SIG-M5 (cell line): ENCODE results near the gene AGAP1.
"Not testable (repeated sequence)": the region's sequence is repeated elsewhere in the genome, so short reads cannot be mapped to it uniquely, and the experiment has no call there.

ENCODE experiments used
- DNase-seq: peaks from one replicate; lab custom pipeline; 2025; lab: John Stamatoyannopoulos, UW

The AGAP1 gene

GRCh38 chr2:236073867-236074655 is 580.2 kb downstream of the AGAP1 start:
- DNase-seq = no peak

GRCh38 chr2:236075802-236076201 is 582.0 kb downstream of the AGAP1 start:
- no peak for DNase-seq

GRCh38 chr2:236078297-236079255 is 584.7 kb downstream of the AGAP1 start:
- no peak for DNase-seq

GRCh38 chr2:236080412-236080811 is 586.6 kb downstream of the AGAP1 start:
- no peak for DNase-seq

GRCh38 chr2:236081171-236081570 is 587.3 kb downstream of the AGAP1 start:
- DNase-seq = no peak

GRCh38 chr2:236082061-236082460 is 588.2 kb downstream of the AGAP1 start:
- no peak for DNase-seq

- DNase-seq = no peak
Measured at GRCh38 chr2:236083934-236084333, 590.1 kb downstream of the AGAP1 start.

- DNase-seq = no peak
Measured at GRCh38 chr2:236085211-236085610, 591.4 kb downstream of the AGAP1 start.

- DNase-seq = no peak
Measured at GRCh38 chr2:236085647-236086046, 591.8 kb downstream of the AGAP1 start.

- no peak for DNase-seq
Measured at GRCh38 chr2:236086403-236086970, 592.6 kb downstream of the AGAP1 start.

GRCh38 chr2:236086971-236087465 is 593.2 kb downstream of the AGAP1 start:
- DNase-seq = no peak

GRCh38 chr2:236088368-236089057 is 594.7 kb downstream of the AGAP1 start:
- no peak for DNase-seq

- no peak for DNase-seq
Measured at GRCh38 chr2:236089271-236090026, 595.6 kb downstream of the AGAP1 start.

- DNase-seq = no peak
Measured at GRCh38 chr2:236090027-236090382, 596.2 kb downstream of the AGAP1 start.

- DNase-seq = not testable (repeated sequence)
Measured at GRCh38 chr2:236090826-236091225, 597.0 kb downstream of the AGAP1 start.

GRCh38 chr2:236092714-236093113 is 598.9 kb downstream of the AGAP1 start:
- DNase-seq = no peak

GRCh38 chr2:236093134-236093533 is 599.3 kb downstream of the AGAP1 start:
- no peak for DNase-seq

- DNase-seq = no peak
Measured at GRCh38 chr2:236095504-236095903, 601.7 kb downstream of the AGAP1 start.

- DNase-seq = no peak
Measured at GRCh38 chr2:236101311-236101950, 607.6 kb downstream of the AGAP1 start.

GRCh38 chr2:236102971-236103370 is 609.1 kb downstream of the AGAP1 start:
- no peak for DNase-seq

GRCh38 chr2:236103981-236104380 is 610.1 kb downstream of the AGAP1 start:
- DNase-seq = no peak
